HG03354 (cell line): ENCODE measurements around the gene EPB41L2.
A peak's percentile ranks its signal among the peaks of the same experiment; 100 is the strongest.
"Not testable (repeated sequence)": the region's sequence is repeated elsewhere in the genome, so short reads cannot be mapped to it uniquely, and the experiment has no call there.

Experiments used
- ATAC-seq: cut with Tn5 transposase; IDR thresholded peaks from one replicate; pipeline ENCODE4 v1.9.1; 2021; ENCODE audit warnings: mild to moderate bottlenecking; ENCODE audit not compliant: unreplicated experiment, poor library complexity, severe bottlenecking

Gene EPB41L2

GRCh38 chr6:131063028-131063763, at the start of gene EPB41L2:
EPB41L2 (minus strand) TSS chr6:131063245; CDS start chr6:130956485, 106,760 bp downstream.
- peak; percentile 79 for ATAC-seq

GRCh38 chr6:131112249-131112648, 49.2 kb upstream of the EPB41L2 start:
- ATAC-seq: no peak

GRCh38 chr6:131107151-131107550, 44.1 kb upstream of the EPB41L2 start:
- no peak for ATAC-seq

DNA sequence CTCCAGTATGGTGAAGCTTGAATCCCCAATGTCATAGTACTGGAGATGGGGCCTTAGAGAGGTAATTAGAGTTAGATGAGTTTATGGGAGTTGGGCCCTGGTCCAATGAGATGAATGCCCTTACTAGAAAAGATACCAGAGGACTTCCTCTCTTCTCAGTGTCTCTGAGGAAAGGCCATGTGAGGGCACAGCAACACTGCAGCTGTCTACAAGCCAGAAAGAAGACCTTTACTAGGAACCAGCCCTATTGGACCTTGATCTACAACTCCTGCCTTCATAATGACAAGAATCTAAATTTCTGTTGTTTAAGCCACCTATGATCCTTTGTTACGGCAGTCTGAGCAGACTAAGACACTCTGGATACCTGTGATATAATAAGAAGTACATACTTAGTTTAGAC, 40.9 kb upstream of the EPB41L2 start:
- no peak for ATAC-seq

- ATAC-seq: no peak
These were observed 40.3 kb upstream of the EPB41L2 start for GRCh38 chr6:131103296-131103695.

DNA sequence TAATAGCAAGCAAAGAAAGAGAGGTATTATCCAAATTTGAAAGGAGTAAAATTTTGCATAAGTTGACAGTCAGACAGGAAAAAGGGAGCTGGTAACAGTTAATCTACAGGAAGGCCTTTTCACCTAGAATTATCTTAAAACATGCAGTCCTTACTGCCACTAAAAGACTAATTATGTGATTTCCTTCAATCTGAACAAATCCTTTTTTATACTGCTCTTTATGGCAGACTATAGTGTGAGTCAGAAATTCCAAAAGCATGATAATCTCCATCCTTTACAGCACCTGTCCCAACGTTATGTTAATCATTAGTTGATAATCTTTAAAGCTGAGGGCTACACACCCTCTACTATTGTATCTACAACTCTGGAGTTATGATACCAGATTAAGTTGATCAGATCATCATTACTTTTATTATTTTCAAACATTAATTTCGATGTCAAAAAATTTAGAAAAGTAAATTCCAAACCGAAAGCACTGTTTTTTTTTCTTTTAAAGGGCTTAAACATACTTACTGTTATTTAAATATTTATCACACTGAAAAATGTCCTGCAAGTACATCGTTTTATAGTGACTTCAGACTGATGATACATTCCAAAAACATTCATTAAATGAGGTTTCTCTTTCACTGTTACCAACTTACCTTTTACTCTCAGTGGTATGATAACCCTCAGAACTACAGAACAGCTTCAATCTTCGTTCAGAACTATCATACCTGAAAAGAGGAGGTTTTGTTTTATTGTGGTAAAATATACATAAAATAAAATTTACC, 39.1 kb upstream of the EPB41L2 start:
- ATAC-seq: no peak

GRCh38 chr6:131096786-131097185, 33.7 kb upstream of the EPB41L2 start:
- ATAC-seq: no peak

DNA sequence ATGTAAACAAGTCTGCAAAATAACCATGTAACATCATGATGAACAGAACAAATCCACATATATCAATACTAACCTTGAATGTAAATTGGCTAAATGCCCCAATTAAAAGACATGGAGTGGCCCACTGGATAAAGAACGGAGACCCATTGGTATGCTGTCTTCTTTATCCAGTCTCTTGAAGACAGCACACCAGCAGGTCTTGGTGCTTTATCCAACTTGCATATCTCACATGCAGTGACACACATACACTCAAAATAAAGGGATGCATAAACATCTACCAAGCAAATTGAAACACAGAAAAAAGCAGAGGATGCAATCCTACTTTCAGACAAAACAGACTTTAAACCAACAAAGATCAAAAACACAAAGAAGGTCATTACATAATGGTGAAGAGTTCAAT, 30.3 kb upstream of the EPB41L2 start:
- no peak for ATAC-seq

DNA sequence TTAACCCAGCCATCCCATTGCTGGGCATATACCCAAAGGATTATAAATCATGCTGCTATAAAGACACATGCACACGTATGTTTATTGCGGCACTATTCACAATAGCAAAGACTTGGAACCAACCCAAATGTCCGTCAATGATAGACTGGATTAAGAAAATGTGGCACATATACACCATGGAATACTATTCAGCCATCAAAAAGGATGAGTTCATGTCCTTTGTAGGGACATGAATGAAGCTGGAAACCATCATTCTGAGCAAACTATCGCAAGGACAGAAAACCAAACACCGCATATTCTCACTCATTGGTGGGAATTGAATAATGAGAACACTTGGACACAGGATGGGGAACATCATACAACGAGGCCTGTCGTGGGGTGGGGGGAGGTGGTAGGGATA, 28.9 kb upstream of the EPB41L2 start:
- ATAC-seq: not testable (repeated sequence)

DNA sequence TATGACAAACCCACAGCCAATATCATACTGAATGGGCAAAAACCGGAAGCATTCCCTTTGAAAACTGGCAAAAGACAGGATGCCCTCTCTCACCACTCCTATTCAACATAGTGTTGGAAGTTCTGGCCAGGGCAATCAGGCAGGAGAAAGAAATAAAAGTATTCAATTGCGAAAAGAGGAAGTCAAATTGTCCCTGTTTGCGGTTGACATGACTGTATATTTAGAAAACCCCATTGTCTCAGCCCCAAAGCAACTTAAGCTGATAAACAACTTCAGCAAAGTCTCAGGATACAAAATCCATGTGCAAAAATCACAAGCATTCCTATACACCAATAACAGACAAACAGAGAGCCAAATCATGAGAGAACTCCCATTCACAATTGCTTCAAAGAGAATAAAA, 27.3 kb upstream of the EPB41L2 start:
- ATAC-seq: not testable (repeated sequence)

- ATAC-seq: no peak
These were observed 21.9 kb upstream of the EPB41L2 start for GRCh38 chr6:131084982-131085381.

DNA sequence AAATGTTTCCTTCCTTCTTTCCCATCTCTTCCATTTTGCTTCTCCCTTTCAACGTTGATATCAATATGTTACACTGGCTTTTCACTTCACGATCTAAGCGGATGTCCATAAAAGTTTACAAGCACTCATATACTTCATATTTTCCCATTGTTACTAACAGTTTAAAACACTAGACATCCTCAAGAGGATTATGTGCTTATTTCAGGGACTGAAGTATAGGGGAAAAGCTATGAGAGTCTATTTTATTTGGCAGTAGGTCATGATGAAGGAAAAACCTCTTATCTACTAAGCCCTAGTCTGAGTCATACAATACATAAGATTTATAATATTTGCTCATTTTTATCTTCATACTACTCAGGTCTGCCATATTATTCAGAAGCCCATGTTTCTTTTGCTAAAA, 20.6 kb upstream of the EPB41L2 start:
- no peak for ATAC-seq

GRCh38 chr6:131082335-131082734, 19.3 kb upstream of the EPB41L2 start:
- no peak for ATAC-seq

DNA sequence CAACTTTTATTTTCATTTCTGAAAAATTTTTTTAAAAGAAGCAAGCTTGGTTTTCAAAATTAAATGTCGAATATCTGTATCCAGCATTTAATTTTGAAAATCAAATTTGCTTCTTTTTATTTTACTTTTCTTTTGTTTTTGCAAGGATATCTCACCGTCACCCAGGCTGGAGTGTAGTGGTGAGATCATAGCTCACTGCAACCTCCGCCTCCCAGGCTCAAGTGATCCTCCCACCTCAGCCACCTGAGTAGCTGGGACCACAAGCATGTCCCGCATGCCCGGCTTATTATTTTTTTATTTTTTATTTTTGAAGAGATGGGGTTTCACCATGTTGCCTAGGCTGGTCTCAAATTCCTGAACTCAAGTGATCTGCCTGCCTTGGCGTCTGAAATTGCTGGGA, 17.0 kb upstream of the EPB41L2 start:
- ATAC-seq: no peak

GRCh38 chr6:131073577-131073976, 10.5 kb upstream of the EPB41L2 start:
- no peak for ATAC-seq

- no peak for ATAC-seq
These were observed 7.0 kb upstream of the EPB41L2 start for GRCh38 chr6:131070061-131070460.

GRCh38 chr6:131068165-131068564, 5.1 kb upstream of the EPB41L2 start:
- ATAC-seq: no peak

GRCh38 chr6:131067521-131067920, 4.5 kb upstream of the EPB41L2 start:
- ATAC-seq: no peak

GRCh38 chr6:131065824-131066171, 2.8 kb upstream of the EPB41L2 start:
- no peak for ATAC-seq

DNA sequence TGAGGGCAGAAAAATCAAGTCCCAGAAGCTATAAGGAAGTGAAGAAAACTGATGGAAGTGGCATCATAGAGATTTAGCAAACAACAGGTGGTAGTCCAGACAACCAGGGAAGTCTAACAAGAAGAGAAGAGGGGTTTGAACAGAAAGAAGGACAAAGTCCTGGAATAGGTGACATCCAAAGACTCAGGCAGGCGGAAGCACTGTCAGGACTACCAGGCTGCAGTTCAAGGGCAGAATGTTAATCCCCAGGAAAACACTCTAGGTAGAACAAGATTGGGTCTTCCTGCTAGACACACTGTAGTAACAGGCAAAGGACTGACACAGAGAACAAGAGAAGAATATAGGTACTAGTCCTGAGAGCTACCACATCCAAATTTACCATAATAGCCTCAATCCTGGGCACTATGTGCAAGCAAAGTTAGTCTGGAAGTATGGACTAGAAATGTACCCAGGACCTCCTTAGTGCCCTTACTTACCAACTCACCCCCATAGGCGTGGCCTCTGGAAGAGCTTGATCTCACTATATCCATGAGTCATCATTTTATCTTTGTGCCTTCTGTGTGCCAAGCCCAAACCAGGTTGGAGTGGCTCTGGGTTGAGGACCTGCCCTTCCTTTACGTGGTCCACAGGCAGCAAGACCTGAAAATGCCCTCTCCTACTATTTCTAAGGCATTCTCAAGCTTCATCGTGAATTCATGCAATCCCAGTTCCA, 2.2 kb upstream of the EPB41L2 start:
- no peak for ATAC-seq
